HFFc6 (cell line): ENCODE measurements around the gene SLC7A9. TPM values are rescaled to one million over a fixed set of nuclear protein-coding genes. Genes with fewer than 3 reads are reported as not detected.

Experiments
- DNase-seq: peaks from one replicate; pipeline ENCODE4 v3.0.0-alpha.2; 2018
- H3K27ac Mint-ChIP-seq: 2 replicates; pipeline ENCODE4 v1.8.0; 2020; ENCODE audit warnings: mild to moderate bottlenecking, mixed read lengths
- H3K27me3 Mint-ChIP-seq: 2 replicates; pipeline ENCODE4 v1.8.0; 2021; ENCODE audit warnings: mild to moderate bottlenecking, moderate library complexity, mixed read lengths; ENCODE audit not compliant: insufficient read depth
- H3K36me3 Mint-ChIP-seq: 2 replicates; pipeline ENCODE4 v1.8.0; 2021; ENCODE audit warnings: low read depth, mixed read lengths
- H3K4me1 Mint-ChIP-seq: 2 replicates; pipeline ENCODE4 v1.8.0; 2020; ENCODE audit warnings: low read depth, mixed read lengths
- H3K4me3 Mint-ChIP-seq: 2 replicates; pipeline ENCODE4 v1.8.0; 2020; ENCODE audit warnings: mild to moderate bottlenecking, moderate library complexity, mixed read lengths
- H3K9me3 Mint-ChIP-seq: 2 replicates; pipeline ENCODE4 v1.8.0; 2020; ENCODE audit warnings: mild to moderate bottlenecking, mixed read lengths
- total RNA-seq, 6 experiments: library from RNA; stranded (reverse); fragmentation: NEBNext Ultra II Directional; extraction: Animal tissue kit (Norgen Biotek cat#: 25700); gene quantifications; 2 replicates in 1 of 6; 3 replicates in 5 of 6; pipeline ENCODE4 v1.2.3, GENCODE V29; 2021
- TF ChIP-seq, protein P1 (sequence below): fragments of 200-600 bp; sonication (generic); IDR thresholded peaks from 2 replicates; pipeline ENCODE4 v1.5.0; 2021; ENCODE audit warnings: antibody characterized with exemption, mild to moderate bottlenecking

Gene SLC7A9
- total RNA-seq, 6 experiments from 2014 or later: not detected

DNA sequence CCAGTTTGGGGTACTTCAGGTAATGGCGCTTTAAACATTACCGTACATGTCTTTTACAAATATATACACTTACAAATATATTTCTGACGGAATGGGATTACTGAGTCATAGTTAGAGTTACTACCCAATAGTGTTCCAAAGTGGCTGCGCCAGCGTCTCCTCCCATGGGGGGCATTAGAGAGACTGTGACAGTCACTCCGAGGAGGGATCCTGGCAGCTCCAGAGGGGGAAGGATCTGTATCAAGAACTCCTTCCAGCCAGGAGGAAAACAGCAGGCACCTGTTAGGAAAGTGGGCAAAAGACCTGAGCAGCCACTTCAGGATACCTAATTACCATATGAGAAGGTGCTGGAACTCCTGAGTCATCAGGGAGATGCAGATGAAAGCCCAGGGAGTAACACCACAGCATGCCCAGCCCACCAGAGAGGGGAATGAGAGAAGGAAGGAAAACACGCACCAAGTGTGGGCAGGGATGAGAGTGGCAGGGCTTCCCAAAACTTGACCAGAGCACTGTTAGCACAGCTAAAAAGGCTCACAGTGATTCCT, 52.9 kb downstream of the SLC7A9 start:
- TF ChIP-seq, protein P1, sequence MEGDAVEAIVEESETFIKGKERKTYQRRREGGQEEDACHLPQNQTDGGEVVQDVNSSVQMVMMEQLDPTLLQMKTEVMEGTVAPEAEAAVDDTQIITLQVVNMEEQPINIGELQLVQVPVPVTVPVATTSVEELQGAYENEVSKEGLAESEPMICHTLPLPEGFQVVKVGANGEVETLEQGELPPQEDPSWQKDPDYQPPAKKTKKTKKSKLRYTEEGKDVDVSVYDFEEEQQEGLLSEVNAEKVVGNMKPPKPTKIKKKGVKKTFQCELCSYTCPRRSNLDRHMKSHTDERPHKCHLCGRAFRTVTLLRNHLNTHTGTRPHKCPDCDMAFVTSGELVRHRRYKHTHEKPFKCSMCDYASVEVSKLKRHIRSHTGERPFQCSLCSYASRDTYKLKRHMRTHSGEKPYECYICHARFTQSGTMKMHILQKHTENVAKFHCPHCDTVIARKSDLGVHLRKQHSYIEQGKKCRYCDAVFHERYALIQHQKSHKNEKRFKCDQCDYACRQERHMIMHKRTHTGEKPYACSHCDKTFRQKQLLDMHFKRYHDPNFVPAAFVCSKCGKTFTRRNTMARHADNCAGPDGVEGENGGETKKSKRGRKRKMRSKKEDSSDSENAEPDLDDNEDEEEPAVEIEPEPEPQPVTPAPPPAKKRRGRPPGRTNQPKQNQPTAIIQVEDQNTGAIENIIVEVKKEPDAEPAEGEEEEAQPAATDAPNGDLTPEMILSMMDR: no peak
- Mint-ChIP-seq H3K27me3 (peaks cover 66% of the 10 kb centered on the region), H3K4me3 (no peak overlapping the region), H3K4me1 (no peaks in the 10 kb centered on the region), H3K9me3 (no peaks in the 10 kb centered on the region), H3K27ac (no peak overlapping the region), H3K36me3 (no peaks in the 10 kb centered on the region)
- no peak for DNase-seq

DNA sequence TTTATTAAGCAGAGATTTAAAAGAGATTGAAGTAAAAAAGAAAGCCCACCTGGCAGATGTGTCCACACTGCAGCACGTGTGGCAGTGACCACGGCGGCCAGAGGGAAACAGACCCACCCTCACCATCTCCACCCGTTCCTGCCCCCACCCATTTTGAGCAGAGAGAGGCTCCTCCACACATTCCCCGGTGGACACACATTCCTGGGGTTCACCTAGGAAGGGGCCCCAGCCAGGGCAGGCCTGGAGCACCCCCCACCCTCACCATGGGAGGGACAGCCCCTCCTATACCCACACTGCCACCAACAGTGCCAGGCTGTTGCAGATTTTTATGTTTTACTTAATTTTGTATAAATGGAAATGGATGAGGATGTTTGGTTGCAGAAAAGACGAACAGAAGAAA, 54.9 kb downstream of the SLC7A9 start:
- no peak overlapping the region for H3K4me3 Mint-ChIP-seq
- no peaks in the 10 kb centered on the region for H3K36me3 Mint-ChIP-seq
- no peaks in the 10 kb centered on the region for H3K9me3 Mint-ChIP-seq
- H3K27me3 Mint-ChIP-seq: peaks cover 53% of the 10 kb centered on the region
- no peak for DNase-seq
- no peak overlapping the region for H3K27ac Mint-ChIP-seq
- no peaks in the 10 kb centered on the region for H3K4me1 Mint-ChIP-seq
- TF ChIP-seq, protein P1: no peak

DNA sequence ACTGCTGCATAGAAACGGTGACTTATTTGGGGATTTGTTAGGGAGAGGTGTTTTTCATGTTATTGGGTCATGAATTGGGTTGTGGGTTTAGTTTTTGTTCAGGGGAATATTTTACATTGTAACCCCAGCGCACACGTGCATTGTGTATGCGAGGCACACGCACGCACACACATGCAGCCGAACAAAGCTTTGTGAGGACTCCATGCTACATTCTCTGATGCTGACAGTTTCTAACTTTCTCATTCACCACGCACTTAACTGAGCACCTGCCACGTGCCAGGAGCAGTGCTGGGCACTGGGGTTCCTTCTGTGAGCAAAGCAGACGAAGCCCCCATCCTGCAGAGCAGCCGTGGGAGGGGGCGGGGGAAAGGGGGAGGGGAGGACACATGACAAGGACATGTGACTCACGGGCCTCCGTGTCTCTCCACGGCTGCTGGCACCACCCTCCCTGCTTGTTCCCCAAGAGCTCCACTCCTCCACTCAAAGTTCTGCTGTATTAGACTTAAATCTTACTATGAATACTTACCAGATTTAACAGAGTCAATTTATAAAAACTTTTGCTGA, 55.6 kb downstream of the SLC7A9 start:
- DNase-seq: no peak
- no peaks in the 10 kb centered on the region for H3K36me3 Mint-ChIP-seq
- H3K9me3 Mint-ChIP-seq: no peaks in the 10 kb centered on the region
- H3K4me3 Mint-ChIP-seq: no peak overlapping the region
- peaks cover 51% of the 10 kb centered on the region for H3K27me3 Mint-ChIP-seq
- H3K4me1 Mint-ChIP-seq: no peaks in the 10 kb centered on the region
- TF ChIP-seq, protein P1: no peak
- no peak overlapping the region for H3K27ac Mint-ChIP-seq

DNA sequence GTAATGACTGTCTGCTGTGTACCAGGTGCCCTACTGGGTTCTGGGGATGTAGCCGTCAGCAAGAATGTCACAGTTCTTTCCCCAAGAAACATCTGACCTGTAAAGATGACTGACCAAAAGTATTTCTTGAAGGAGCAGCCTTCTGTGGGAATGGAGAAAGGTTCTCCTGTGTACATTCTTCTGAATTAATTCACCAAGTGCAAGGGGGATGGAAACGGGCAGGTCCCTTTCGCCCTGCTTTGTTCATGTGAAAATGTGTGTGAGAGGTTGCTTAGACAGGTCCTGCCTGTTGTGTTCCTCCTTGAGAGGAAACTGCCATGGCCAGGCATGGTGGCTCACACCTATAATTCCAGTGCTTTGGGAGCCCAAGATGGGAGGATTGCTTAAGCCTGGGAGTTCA, 57.0 kb downstream of the SLC7A9 start:
- Mint-ChIP-seq H3K36me3 (no peaks in the 10 kb centered on the region), H3K27me3 (peaks cover 40% of the 10 kb centered on the region), H3K4me3 (no peak overlapping the region), H3K27ac (no peak overlapping the region), H3K4me1 (no peaks in the 10 kb centered on the region), H3K9me3 (no peaks in the 10 kb centered on the region)
- no peak for DNase-seq
- TF ChIP-seq, protein P1: no peak

DNA sequence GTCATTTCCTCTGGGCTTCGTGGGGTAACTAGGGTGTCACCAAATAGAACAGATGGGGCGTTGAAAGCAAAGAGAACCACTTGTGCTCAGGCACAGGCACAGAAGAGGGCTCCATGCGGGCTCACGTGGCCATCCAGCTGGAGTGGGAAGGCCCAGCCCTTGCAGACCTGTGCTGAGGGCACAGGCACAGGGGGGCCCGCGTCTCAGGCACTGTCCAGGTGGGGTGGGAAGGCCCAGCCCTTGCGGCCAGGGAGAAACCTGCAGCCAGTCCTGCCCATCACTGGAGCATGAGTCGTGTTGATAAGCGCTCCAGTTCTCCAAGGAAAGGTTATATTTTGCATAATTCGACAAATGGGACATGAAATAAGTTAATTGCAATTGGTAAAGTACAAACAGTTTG, 57.5 kb downstream of the SLC7A9 start:
- Mint-ChIP-seq H3K4me3 (no peak overlapping the region), H3K27me3 (peaks cover 35% of the 10 kb centered on the region), H3K27ac (no peak overlapping the region), H3K9me3 (no peaks in the 10 kb centered on the region), H3K4me1 (no peaks in the 10 kb centered on the region), H3K36me3 (no peaks in the 10 kb centered on the region)
- TF ChIP-seq, protein P1: no peak
- DNase-seq: no peak
